Activated CD4-positive, alpha-beta memory T cell treated with anti-CD3 and anti-CD28 coated beads, Interleukin-2, amount 10 ng/mL, durations not matched to agents 7 days and 5 days (primary cell): ENCODE results near the gene GIMAP5. TPM values are rescaled to one million over a fixed set of nuclear protein-coding genes. Genes with fewer than 3 reads are reported as not detected.
A peak's percentile ranks its signal among the peaks of the same experiment; 100 is the strongest.
"Not testable (repeated sequence)": the region's sequence is repeated elsewhere in the genome, so short reads cannot be mapped to it uniquely, and the experiment has no call there.

Source experiments
- CTCF ChIA-PET: fragments of 350-600 bp; sonication (Branson Sonifier 250); formaldehyde crosslinking; loops from one replicate; lab custom pipeline; 2021; ENCODE audit warnings: antibody characterized with exemption, inconsistent platforms; lab: Charles Lee
- POLR2A ChIA-PET: fragments of 350-600 bp; sonication (Branson Sonifier 250); formaldehyde crosslinking; loops from one replicate; lab custom pipeline; 2021; ENCODE audit warnings: antibody characterized with exemption; lab: Charles Lee
- DNase-seq: peaks from one replicate; pipeline ENCODE4 v3.0.0-alpha.2; 2020
- H3K27ac Mint-ChIP-seq: one replicate; pipeline ENCODE4 v1.8.0; 2021; ENCODE audit warnings: mild to moderate bottlenecking, mixed read lengths
- H3K27me3 Mint-ChIP-seq: one replicate; pipeline ENCODE4 v1.8.0; 2021; ENCODE audit warnings: mixed read lengths
- H3K36me3 Mint-ChIP-seq: one replicate; pipeline ENCODE4 v1.8.0; 2021; ENCODE audit warnings: low read depth, mixed read lengths
- H3K4me1 Mint-ChIP-seq: one replicate; pipeline ENCODE4 v1.8.0; 2021; ENCODE audit warnings: mixed read lengths
- H3K4me3 Mint-ChIP-seq: one replicate; pipeline ENCODE4 v1.8.0; 2021; ENCODE audit warnings: mild to moderate bottlenecking, mixed read lengths
- H3K9me3 Mint-ChIP-seq: one replicate; pipeline ENCODE4 v1.8.0; 2021; ENCODE audit warnings: mixed read lengths
- total RNA-seq, 2 experiments: library from RNA; stranded (reverse); gene quantifications; one replicate each; pipeline ENCODE4 v1.2.3, GENCODE V29; 2021

The GIMAP5 gene
- total RNA-seq, 2 experiments from 2014 or later = 83.9 to 84.3 TPM

- POLR2A ChIA-PET = interaction anchor here (5.1 kb wide), 1 partner anchor 8 kb away, joined by 50 read pairs; no protein-coding TSS in a partner anchor
- peaks cover 13% of the 10 kb centered on the region for H3K36me3 Mint-ChIP-seq
- no peak overlapping the region for H3K27ac Mint-ChIP-seq
Observed at GRCh38 chr7:150751702-150752101, 14.5 kb downstream of the GIMAP5 start.

GRCh38 chr7:150753239-150753638 is 16.0 kb downstream of the GIMAP5 start:
- Mint-ChIP-seq H3K4me3 (no peak overlapping the region), H3K27ac (peak overlapping the region; percentile 94), H3K27me3 (no peaks in the 10 kb centered on the region), H3K4me1 (peaks cover 63% of the 10 kb centered on the region), H3K9me3 (no peaks in the 10 kb centered on the region), H3K36me3 (peaks cover 7% of the 10 kb centered on the region)
- CTCF ChIA-PET = interaction anchor here (7.1 kb wide), 1 partner anchor 302 kb away, joined by 105 read pairs; the partner anchor contains the start of gene GIMAP8
- POLR2A ChIA-PET = interaction anchor here (1.0 to 5.1 kb wide), 4 partner anchors 9 to 238 kb away, joined by 3 to 50 read pairs (median 4); partner anchors contain the start of genes GIMAP5 and GIMAP7
- no peak for DNase-seq

More at GRCh38 chr7:150751702-150752101, 14.5 kb downstream of the GIMAP5 start:
- Mint-ChIP-seq H3K27me3 (no peaks in the 10 kb centered on the region), H3K4me1 (peaks cover 76% of the 10 kb centered on the region), H3K4me3 (no peak overlapping the region), H3K9me3 (no peaks in the 10 kb centered on the region)
- DNase-seq = no peak
- CTCF ChIA-PET = interaction anchor here (7.1 kb wide), 1 partner anchor 301 kb away, joined by 105 read pairs; the partner anchor contains the start of gene GIMAP8

- Mint-ChIP-seq H3K36me3 (peaks cover 7% of the 10 kb centered on the region), H3K4me3 (no peak overlapping the region), H3K27ac (peak overlapping the region; percentile 94), H3K27me3 (no peaks in the 10 kb centered on the region), H3K4me1 (peaks cover 55% of the 10 kb centered on the region), H3K9me3 (no peaks in the 10 kb centered on the region)
- ChIA-PET POLR2A (interaction anchor here (0.9 to 5.1 kb wide), 9 partner anchors 10 to 305 kb away, joined by 3 to 127 read pairs (median 7); partner anchors contain the start of genes GIMAP4, GIMAP5, GIMAP7 and GIMAP8), CTCF (interaction anchor here (3.5 to 7.1 kb wide), 3 partner anchors 16 to 303 kb away, joined by 25 to 105 read pairs (median 29); partner anchors contain the start of genes GIMAP1, GIMAP5 and GIMAP8)
- DNase-seq = no peak
Observed at GRCh38 chr7:150753826-150754603, 16.8 kb downstream of the GIMAP5 start.

- H3K9me3 Mint-ChIP-seq = no peaks in the 10 kb centered on the region
- CTCF ChIA-PET = interaction anchor here (0.7 to 7.1 kb wide), 28 partner anchors 8 to 911 kb away, joined by 3 to 105 read pairs (median 4); partner anchors contain the start of genes GIMAP1, GIMAP2, GIMAP4 and GIMAP5
- POLR2A ChIA-PET = interaction anchor here (0.6 to 5.1 kb wide), 26 partner anchors 11 to 387 kb away, joined by 3 to 127 read pairs (median 7); partner anchors contain the start of genes GIMAP1, GIMAP2, GIMAP4 and GIMAP5
- peak overlapping the region; percentile 94 for H3K27ac Mint-ChIP-seq
- H3K36me3 Mint-ChIP-seq = peaks cover 7% of the 10 kb centered on the region
- no peak for DNase-seq
- H3K4me3 Mint-ChIP-seq = peak overlapping the region; percentile 54
- H3K4me1 Mint-ChIP-seq = peaks cover 51% of the 10 kb centered on the region
- H3K27me3 Mint-ChIP-seq = no peaks in the 10 kb centered on the region
Observed at GRCh38 chr7:150754951-150755350, 17.7 kb downstream of the GIMAP5 start.

GRCh38 chr7:150755473-150756099 is 18.4 kb downstream of the GIMAP5 start:
- Mint-ChIP-seq H3K9me3 (no peaks in the 10 kb centered on the region), H3K36me3 (peaks cover 4% of the 10 kb centered on the region), H3K27me3 (no peaks in the 10 kb centered on the region), H3K4me3 (peak overlapping the region; percentile 54), H3K27ac (peak overlapping the region; percentile 94), H3K4me1 (peaks cover 47% of the 10 kb centered on the region)
- ChIA-PET CTCF (interaction anchor here (0.5 to 7.1 kb wide), 33 partner anchors 8 to 911 kb away, joined by 3 to 105 read pairs (median 4); partner anchors contain the start of genes GIMAP1, GIMAP2, GIMAP4 and GIMAP5), POLR2A (interaction anchor here (0.6 to 5.1 kb wide), 31 partner anchors 12 to 387 kb away, joined by 3 to 127 read pairs (median 5); partner anchors contain the start of genes GIMAP1, GIMAP2, GIMAP4 and GIMAP5)
- peak; percentile 84 for DNase-seq

GRCh38 chr7:150756166-150756565 is 18.9 kb downstream of the GIMAP5 start:
- H3K9me3 Mint-ChIP-seq = peaks cover under 1% of the 10 kb centered on the region
- POLR2A ChIA-PET = interaction anchor here (0.6 to 5.1 kb wide), 28 partner anchors 12 to 388 kb away, joined by 3 to 127 read pairs (median 6); partner anchors contain the start of genes GIMAP1, GIMAP2, GIMAP4 and GIMAP5
- H3K4me3 Mint-ChIP-seq = peak overlapping the region; percentile 54
- H3K27me3 Mint-ChIP-seq = no peaks in the 10 kb centered on the region
- CTCF ChIA-PET = interaction anchor here (0.7 to 7.1 kb wide), 27 partner anchors 9 to 352 kb away, joined by 3 to 105 read pairs (median 4); partner anchors contain the start of genes GIMAP1, GIMAP2, GIMAP4 and GIMAP5
- peaks cover 43% of the 10 kb centered on the region for H3K4me1 Mint-ChIP-seq
- H3K27ac Mint-ChIP-seq = peak overlapping the region; percentile 94
- no peak for DNase-seq
- H3K36me3 Mint-ChIP-seq = peaks cover 2% of the 10 kb centered on the region

GRCh38 chr7:150756858-150757257 is 19.6 kb downstream of the GIMAP5 start:
- no peak for DNase-seq
- peaks cover 9% of the 10 kb centered on the region for H3K36me3 Mint-ChIP-seq
- peaks cover 6% of the 10 kb centered on the region for H3K9me3 Mint-ChIP-seq
- peak overlapping the region; percentile 94 for H3K27ac Mint-ChIP-seq
- H3K4me3 Mint-ChIP-seq = no peak overlapping the region
- CTCF ChIA-PET = interaction anchor here (0.7 to 7.1 kb wide), 15 partner anchors 15 to 419 kb away, joined by 3 to 105 read pairs (median 3); partner anchors contain the start of genes GIMAP1, GIMAP4, GIMAP5 and GIMAP8
- no peaks in the 10 kb centered on the region for H3K27me3 Mint-ChIP-seq
- H3K4me1 Mint-ChIP-seq = peaks cover 41% of the 10 kb centered on the region
- POLR2A ChIA-PET = interaction anchor here (0.6 to 4.0 kb wide), 9 partner anchors 18 to 307 kb away, joined by 3 to 127 read pairs (median 25); partner anchors contain the start of genes GIMAP1, GIMAP4, GIMAP5 and GIMAP6

- Mint-ChIP-seq H3K9me3 (peaks cover 6% of the 10 kb centered on the region), H3K27ac (no peak overlapping the region), H3K27me3 (no peaks in the 10 kb centered on the region), H3K4me1 (peaks cover 22% of the 10 kb centered on the region), H3K4me3 (no peak overlapping the region), H3K36me3 (peaks cover 9% of the 10 kb centered on the region)
- ChIA-PET POLR2A (interaction anchor here (1.1 kb wide), 1 partner anchor 128 kb away, joined by 3 read pairs; the partner anchor contains the start of gene GIMAP6), CTCF (interaction anchor here (0.6 to 1.8 kb wide), 4 partner anchors 43 to 404 kb away, joined by 3 to 13 read pairs (median 4); partner anchors contain the start of genes GIMAP1 and GIMAP4)
- DNase-seq = no peak
Observed at GRCh38 chr7:150759479-150759878, 22.3 kb downstream of the GIMAP5 start.

GRCh38 chr7:150766334-150766709 is 29.1 kb downstream of the GIMAP5 start:
- Mint-ChIP-seq H3K27me3 (peaks cover 3% of the 10 kb centered on the region), H3K9me3 (peaks cover 4% of the 10 kb centered on the region), H3K4me3 (no peak overlapping the region), H3K27ac (no peak overlapping the region), H3K4me1 (no peaks in the 10 kb centered on the region), H3K36me3 (peaks cover 7% of the 10 kb centered on the region)
- no peak for DNase-seq
- CTCF ChIA-PET = interaction anchor here (0.7 to 2.1 kb wide), 3 partner anchors 228 to 334 kb away, joined by 4 to 7 read pairs (median 7); no protein-coding TSS in a partner anchor
- POLR2A ChIA-PET = no interaction called here

- CTCF ChIA-PET = interaction anchor here (0.7 to 3.9 kb wide), 3 partner anchors 9 to 321 kb away, joined by 3 to 16 read pairs (median 3); no protein-coding TSS in a partner anchor
- no peak overlapping the region for H3K27ac Mint-ChIP-seq
- no peak overlapping the region for H3K4me3 Mint-ChIP-seq
- no peak for DNase-seq
- POLR2A ChIA-PET = no interaction called here
- H3K4me1 Mint-ChIP-seq = no peaks in the 10 kb centered on the region
- peaks cover 6% of the 10 kb centered on the region for H3K9me3 Mint-ChIP-seq
- H3K36me3 Mint-ChIP-seq = peaks cover 4% of the 10 kb centered on the region
- H3K27me3 Mint-ChIP-seq = peaks cover 7% of the 10 kb centered on the region
Observed at GRCh38 chr7:150769768-150770167, 32.5 kb downstream of the GIMAP5 start.

GRCh38 chr7:150774131-150774530 is 36.9 kb downstream of the GIMAP5 start:
- CTCF ChIA-PET = interaction anchor here (0.7 kb wide), 1 partner anchor 102 kb away, joined by 3 read pairs; no protein-coding TSS in a partner anchor
- H3K27ac Mint-ChIP-seq = not testable (repeated sequence)

More at GRCh38 chr7:150774131-150774530, 36.9 kb downstream of the GIMAP5 start:
- POLR2A ChIA-PET, H3K4me3 Mint-ChIP-seq, H3K4me1 Mint-ChIP-seq, H3K36me3 Mint-ChIP-seq, H3K9me3 Mint-ChIP-seq, DNase-seq: not testable (repeated sequence)
- peaks cover 22% of the 10 kb centered on the region for H3K27me3 Mint-ChIP-seq
